Endothelial cell of umbilical vein (primary cell): Measurements from ENCODE around the gene CARD19. TPM values are rescaled to one million over a fixed set of nuclear protein-coding genes. Genes with fewer than 3 reads are reported as not detected.

ENCODE experiments used
- BruUV-seq: library from RNA; stranded (reverse); fragments of 400-500 nt; replicated peaks from 2 replicates; lab custom pipeline; 2021; lab: Mats Ljungman, UMichigan
- CTCF ChIA-PET: fragments of 300-600, 350-600 bp; sonication (Branson Sonifier 250); formaldehyde crosslinking; loops from one replicate; lab custom pipeline; 2021; ENCODE audit warnings: antibody characterized with exemption, inconsistent platforms; lab: Charles Lee
- POLR2A ChIA-PET: fragments of 300-600, 350-600 bp; sonication (Branson Sonifier 250); formaldehyde crosslinking; loops from one replicate; lab custom pipeline; 2021; ENCODE audit warnings: antibody characterized with exemption, inconsistent platforms; lab: Charles Lee
- DNase-seq: peaks from one replicate; pipeline ENCODE4 v3.0.0-alpha.2; 2011; ENCODE audit warnings: low read depth, low spot score
- FAIRE-seq: peaks from 2 replicates; lab custom pipeline; 2011; peaks lifted over from hg19 to GRCh38; lab: Jason Lieb, UNC
- H2AFZ ChIP-seq: 2 replicates; pipeline ENCODE4 v1.6.0; 2012; ENCODE audit warnings: low read depth, low read length, control low read depth, inconsistent platforms
- H3K27ac ChIP-seq: 2 replicates; pipeline ENCODE4 v1.5.1; 2011; ENCODE audit warnings: low read depth, mild to moderate bottlenecking, control low read depth, low read length, moderate library complexity; ENCODE audit not compliant: insufficient read depth
- H3K27me3 ChIP-seq, 2 experiments: 2 replicates each; pipeline versions ENCODE4 v1.6.0 to v1.6.1; 2011; ENCODE audit warnings: low read length in 2 of 2, mixed read lengths in 1 of 2; ENCODE audit not compliant: control insufficient read depth in 2 of 2, insufficient read depth in 2 of 2
- H3K36me3 ChIP-seq, 2 experiments: 2 replicates in 1 of 2; 3 replicates in 1 of 2; pipeline ENCODE4 v1.5.1; 2011; ENCODE audit warnings: low read length in 2 of 2, mild to moderate bottlenecking in 1 of 2, moderate library complexity in 1 of 2; ENCODE audit not compliant: control insufficient read depth in 2 of 2, insufficient read depth in 2 of 2; ENCODE audit errors: extremely low read depth in 1 of 2
- H3K4me1 ChIP-seq: 3 replicates; pipeline ENCODE4 v1.5.1; 2011; ENCODE audit warnings: mild to moderate bottlenecking, low read length; ENCODE audit not compliant: control insufficient read depth, insufficient read depth; ENCODE audit errors: extremely low read depth
- H3K4me2 ChIP-seq: 2 replicates; pipeline ENCODE4 v1.6.1; 2011; ENCODE audit warnings: low read length, control low read depth, mixed read lengths; ENCODE audit not compliant: insufficient read depth
- H3K4me3 ChIP-seq, 3 experiments: fragments of 200-600 bp in 1 of 3; sonication (generic), shearing (Covaris generic) in 1 of 3; replicated peaks in 1 of 3; 2 replicates each; pipeline ENCODE4 v1.5.1; 2011 to 2016; ENCODE audit warnings: control low read depth in 3 of 3, low read length in 3 of 3, mild to moderate bottlenecking in 2 of 3, inconsistent platforms in 1 of 3, low read depth in 1 of 3, moderate library complexity in 1 of 3; ENCODE audit not compliant: insufficient read depth in 1 of 3
- H3K79me2 ChIP-seq: 2 replicates; pipeline ENCODE4 v1.6.0; 2012; ENCODE audit warnings: low read length, inconsistent platforms; ENCODE audit not compliant: control insufficient read depth, insufficient read depth
- H3K9ac ChIP-seq: replicated peaks from 2 replicates; pipeline ENCODE3; 2011; ENCODE audit warnings: low read length, control low read depth; ENCODE audit not compliant: insufficient read depth; ENCODE audit errors: extremely low read depth
- H3K9me1 ChIP-seq: replicated peaks from 3 replicates; pipeline ENCODE4 v1.6.0; 2011; ENCODE audit warnings: mild to moderate bottlenecking, low read length; ENCODE audit not compliant: control insufficient read depth, insufficient read depth; ENCODE audit errors: extremely low read depth
- H3K9me3 ChIP-seq: replicated peaks from 2 replicates; pipeline ENCODE4 v1.5.1; 2012; ENCODE audit warnings: low read length, inconsistent platforms; ENCODE audit not compliant: control insufficient read depth, insufficient read depth
- H4K20me1 ChIP-seq: replicated peaks from 2 replicates; pipeline ENCODE3; 2011; ENCODE audit warnings: mild to moderate bottlenecking, low read length; ENCODE audit not compliant: control insufficient read depth, insufficient read depth; ENCODE audit errors: extremely low read depth
- EZH2 ChIP-seq: IDR thresholded peaks from 2 replicates; pipeline ENCODE4 v1.6.1; 2012; ENCODE audit warnings: borderline replicate concordance, low read depth, mild to moderate bottlenecking, moderate library complexity, low read length, inconsistent platforms; ENCODE audit not compliant: severe bottlenecking
- FOS ChIP-seq: IDR thresholded peaks from 2 replicates; pipeline ENCODE4 v1.6.1; 2011; ENCODE audit warnings: mild to moderate bottlenecking, low read length, moderate library complexity, borderline replicate concordance; ENCODE audit not compliant: insufficient read depth
- JUN ChIP-seq: IDR thresholded peaks from 2 replicates; pipeline ENCODE4 v1.6.1; 2011; ENCODE audit warnings: borderline replicate concordance, low read depth; ENCODE audit not compliant: insufficient read length, insufficient read depth
- MAX ChIP-seq: IDR thresholded peaks from 2 replicates; pipeline ENCODE4 v1.6.1; 2011; ENCODE audit not compliant: insufficient read depth, insufficient read length
- MYC ChIP-seq: IDR thresholded peaks from one replicate; pipeline ENCODE4 v1.6.1; 2011; ENCODE audit warnings: mild to moderate bottlenecking, low read depth, low read length
- POLR2A ChIP-seq: IDR thresholded peaks from 2 replicates; pipeline ENCODE4 v1.6.1; 2012; ENCODE audit warnings: low read depth, mild to moderate bottlenecking, control low read depth, low read length
- POLR2AphosphoS5 ChIP-seq: IDR thresholded peaks from 2 replicates; pipeline ENCODE4 v1.6.1; 2012; ENCODE audit warnings: low read depth, mild to moderate bottlenecking, control low read depth, low read length, moderate library complexity; ENCODE audit not compliant: insufficient read depth
- dilution Hi-C: fragments of 300-500 bp; cut with MboI; formaldehyde crosslinking; loops from one replicate; pipeline ENCODE4 v1.15.0; 2019; ENCODE audit warnings: low sequenced_read_pairs; ENCODE audit not compliant: extremely low pct_ligation_motif_present
- intact Hi-C: fragments of 100-400 bp; cut with micrococcal nuclease; formaldehyde crosslinking; loops from one replicate; pipeline ENCODE4 v1.10.0; 2022
- polyA plus RNA-seq, 4 experiments: library from polyadenylated mRNA; depleted of rRNA in 3 of 4; stranded (reverse) in 3 of 4; unstranded in 1 of 4; fragments of >200 nt; gene quantifications; 2 replicates each; pipeline versions ENCODE4 v1.2.1 to v1.2.3, GENCODE V29; 2011 to 2012; ENCODE audit warnings: missing spikeins in 1 of 4
- total RNA-seq: library from RNA; stranded (reverse); gene quantifications from 2 replicates; pipeline ENCODE4 v1.2.3, GENCODE V29; 2021

Gene CARD19
- total and polyA plus RNA-seq, 2 donors (not counting 3 experiments of a cell fraction or from before 2014, with no cell fraction given): 45.7 to 148 TPM

GRCh38 chr9:93149361-93149760 is 53.3 kb downstream of the CARD19 start:
- no peak overlapping the region for H3K27ac ChIP-seq
- dilution Hi-C loops (no loop called here), intact Hi-C loops (no loop called here)
- H3K9me3 ChIP-seq: no peaks in the 10 kb centered on the region
- FAIRE-seq (no peak), DNase-seq (peak; percentile 18)
- BruUV-seq: no TSS peak
- no peaks in the 10 kb centered on the region for H4K20me1 ChIP-seq
- TF ChIP-seq POLR2AphosphoS5 (no peak), JUN (no peak), EZH2 (no peak), POLR2A (no peak), FOS (no peak)
- H3K9ac ChIP-seq: no peak overlapping the region
- no peak overlapping the region for H3K4me2 ChIP-seq
- no peak overlapping the region for H2AFZ ChIP-seq
- H3K36me3 ChIP-seq: no peaks in the 10 kb centered on the region
- POLR2A ChIA-PET: no interaction called here
- no peak overlapping the region for H3K4me3 ChIP-seq
- no peaks in the 10 kb centered on the region for H3K79me2 ChIP-seq
- no peaks in the 10 kb centered on the region for H3K27me3 ChIP-seq
- H3K4me1 ChIP-seq: no peaks in the 10 kb centered on the region
- no peaks in the 10 kb centered on the region for H3K9me1 ChIP-seq
- CTCF ChIA-PET: interaction anchor here (1.6 kb wide), 1 partner anchor 41 kb away, joined by 8 read pairs; no protein-coding TSS in a partner anchor

GRCh38 chr9:93151097-93151784 is 55.2 kb downstream of the CARD19 start:
- ChIA-PET CTCF (interaction anchor here (0.8 kb wide), 1 partner anchor 10 kb away, joined by 3 read pairs; no protein-coding TSS in a partner anchor), POLR2A (no interaction called here)
- H3K4me2 ChIP-seq: no peak overlapping the region
- no peaks in the 10 kb centered on the region for H3K27me3 ChIP-seq
- BruUV-seq: no TSS peak
- H3K4me1 ChIP-seq: no peaks in the 10 kb centered on the region
- H3K9me1 ChIP-seq: no peaks in the 10 kb centered on the region
- no peaks in the 10 kb centered on the region for H3K79me2 ChIP-seq
- intact Hi-C loops (no loop called here), dilution Hi-C loops (no loop called here)
- no peak overlapping the region for H2AFZ ChIP-seq
- no peak overlapping the region for H3K4me3 ChIP-seq
- no peaks in the 10 kb centered on the region for H4K20me1 ChIP-seq
- no peak for DNase-seq
- TF ChIP-seq EZH2 (no peak), FOS (no peak), MAX (no peak), MYC (no peak), POLR2A (no peak), POLR2AphosphoS5 (no peak)
- H3K27ac ChIP-seq: no peak overlapping the region
- no peaks in the 10 kb centered on the region for H3K36me3 ChIP-seq
- no peaks in the 10 kb centered on the region for H3K9me3 ChIP-seq
- no peak for FAIRE-seq
- H3K9ac ChIP-seq: no peak overlapping the region
